ENCODE results near the gene MYOZ2.

DNA sequence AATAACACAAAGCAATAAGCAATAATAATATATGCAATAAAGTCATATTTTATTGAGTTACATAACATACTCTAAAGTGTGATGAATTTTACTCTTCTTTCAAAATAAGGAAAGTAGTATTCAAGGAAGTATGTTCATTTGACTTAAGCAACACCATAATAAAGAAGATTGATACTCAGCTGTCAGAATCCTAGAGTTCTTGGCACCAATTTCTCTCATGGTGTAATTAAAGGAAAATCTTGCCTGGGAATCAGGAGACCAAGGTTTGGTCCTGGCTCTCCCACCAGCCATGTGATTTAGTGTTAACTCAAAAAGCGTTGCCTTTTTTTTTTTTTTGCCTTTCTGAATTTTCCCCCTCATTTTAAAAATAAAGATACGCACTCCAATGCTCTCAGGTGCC, 17.1 kb downstream of the MYOZ2 start:
- TF ChIP-seq, protein P1, sequence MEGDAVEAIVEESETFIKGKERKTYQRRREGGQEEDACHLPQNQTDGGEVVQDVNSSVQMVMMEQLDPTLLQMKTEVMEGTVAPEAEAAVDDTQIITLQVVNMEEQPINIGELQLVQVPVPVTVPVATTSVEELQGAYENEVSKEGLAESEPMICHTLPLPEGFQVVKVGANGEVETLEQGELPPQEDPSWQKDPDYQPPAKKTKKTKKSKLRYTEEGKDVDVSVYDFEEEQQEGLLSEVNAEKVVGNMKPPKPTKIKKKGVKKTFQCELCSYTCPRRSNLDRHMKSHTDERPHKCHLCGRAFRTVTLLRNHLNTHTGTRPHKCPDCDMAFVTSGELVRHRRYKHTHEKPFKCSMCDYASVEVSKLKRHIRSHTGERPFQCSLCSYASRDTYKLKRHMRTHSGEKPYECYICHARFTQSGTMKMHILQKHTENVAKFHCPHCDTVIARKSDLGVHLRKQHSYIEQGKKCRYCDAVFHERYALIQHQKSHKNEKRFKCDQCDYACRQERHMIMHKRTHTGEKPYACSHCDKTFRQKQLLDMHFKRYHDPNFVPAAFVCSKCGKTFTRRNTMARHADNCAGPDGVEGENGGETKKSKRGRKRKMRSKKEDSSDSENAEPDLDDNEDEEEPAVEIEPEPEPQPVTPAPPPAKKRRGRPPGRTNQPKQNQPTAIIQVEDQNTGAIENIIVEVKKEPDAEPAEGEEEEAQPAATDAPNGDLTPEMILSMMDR (IDR thresholded peaks at IDR 0.05) = no peak
- TF ChIP-seq POLR2A (IDR thresholded peaks at IDR 0.05) = no peak
